Stimulated activated naive B cell treated with anti-CD40 and anti-IgM and Interleukin-4, amounts not matched to agents 10 μg/mL and 1 μg/mL and 100 μg/mL, for 72 hours (primary cell): ENCODE measurements around the gene FIBCD1.
A peak's percentile ranks its signal among the peaks of the same experiment; 100 is the strongest.

Experiments used
- ATAC-seq, 2 donors: fragments of 150-1000 bp; cut with Tn5 transposase; replicated peaks; 2 replicates each; pipeline ENCODE4 v1.10.0; 2021; ENCODE audit warnings: moderate library complexity in 1 of 2
- DNase-seq: peaks from one replicate; pipeline ENCODE4 v3.0.0; 2021
- H3K27ac Mint-ChIP-seq: one replicate; pipeline ENCODE4 v1.8.0; 2022; ENCODE audit warnings: mild to moderate bottlenecking, mixed read lengths
- H3K27me3 Mint-ChIP-seq, 2 donors: one replicate each; pipeline ENCODE4 v1.8.0; 2022; ENCODE audit warnings: mixed read lengths in 2 of 2
- H3K36me3 Mint-ChIP-seq, 2 donors: one replicate each; pipeline ENCODE4 v1.8.0; 2022; ENCODE audit warnings: mixed read lengths in 2 of 2, mild to moderate bottlenecking in 1 of 2
- H3K4me1 Mint-ChIP-seq, 2 donors: one replicate each; pipeline ENCODE4 v1.8.0; 2022; ENCODE audit warnings: mixed read lengths in 2 of 2, mild to moderate bottlenecking in 1 of 2
- H3K4me3 Mint-ChIP-seq, 2 donors: one replicate each; pipeline ENCODE4 v1.8.0; 2022; ENCODE audit warnings: mild to moderate bottlenecking in 2 of 2, mixed read lengths in 2 of 2, moderate library complexity in 1 of 2
- H3K9me3 Mint-ChIP-seq, 2 donors: one replicate each; pipeline ENCODE4 v1.8.0; 2022; ENCODE audit warnings: mixed read lengths in 2 of 2, mild to moderate bottlenecking in 1 of 2

Gene FIBCD1

GRCh38 chr9:130892477-130893304, 46.4 kb downstream of the FIBCD1 start:
- H3K9me3 Mint-ChIP-seq, result no peaks in the 10 kb centered on the region
- H3K27me3 Mint-ChIP-seq, result no peaks in the 10 kb centered on the region

GRCh38 chr9:130891688-130892476, 47.2 kb downstream of the FIBCD1 start:
- Mint-ChIP-seq H3K27ac (no peak overlapping the region), H3K4me1 (peaks cover 6 to 7% of the 10 kb centered on the region in 2 donors), H3K9me3 (no peaks in the 10 kb centered on the region), H3K27me3 (no peaks in the 10 kb centered on the region), H3K36me3 (peaks cover 2 to 28% of the 10 kb centered on the region in 2 donors), H3K4me3 (no peak overlapping the region)
- DNase-seq, result no peak
- ATAC-seq, result no peak

More at GRCh38 chr9:130892477-130893304, 46.4 kb downstream of the FIBCD1 start:
- Mint-ChIP-seq H3K4me1 (peaks cover 6 to 7% of the 10 kb centered on the region in 2 donors), H3K27ac (no peak overlapping the region), H3K36me3 (peaks cover 0 to 20% of the 10 kb centered on the region in 2 donors), H3K4me3 (peak overlapping the region in 1 of 2 donors; percentile 14)
- no peak for DNase-seq
- no peak for ATAC-seq

GRCh38 chr9:130890870-130891687, 48.0 kb downstream of the FIBCD1 start:
- ATAC-seq (no peak), DNase-seq (no peak)
- Mint-ChIP-seq H3K27me3 (no peaks in the 10 kb centered on the region), H3K9me3 (no peaks in the 10 kb centered on the region), H3K36me3 (peaks cover 9 to 36% of the 10 kb centered on the region in 2 donors), H3K4me1 (peaks cover 6 to 7% of the 10 kb centered on the region in 2 donors), H3K27ac (no peak overlapping the region), H3K4me3 (no peak overlapping the region)

- ATAC-seq, result no peak
- no peak overlapping the region for H3K27ac Mint-ChIP-seq
- H3K4me1 Mint-ChIP-seq, result peaks cover 6 to 7% of the 10 kb centered on the region in 2 donors
- H3K4me3 Mint-ChIP-seq, result no peak overlapping the region
- H3K27me3 Mint-ChIP-seq, result no peaks in the 10 kb centered on the region
- H3K9me3 Mint-ChIP-seq, result no peaks in the 10 kb centered on the region
- no peak for DNase-seq
- peaks cover 16 to 46% of the 10 kb centered on the region in 2 donors for H3K36me3 Mint-ChIP-seq
Observed at GRCh38 chr9:130890124-130890523, 48.9 kb downstream of the FIBCD1 start.

- peaks cover 30 to 55% of the 10 kb centered on the region in 2 donors for H3K36me3 Mint-ChIP-seq
- no peak overlapping the region for H3K27ac Mint-ChIP-seq
- no peak for ATAC-seq
- peaks cover under 1 to 2% of the 10 kb centered on the region in 2 donors for H3K4me1 Mint-ChIP-seq
- no peaks in the 10 kb centered on the region for H3K9me3 Mint-ChIP-seq
- H3K4me3 Mint-ChIP-seq, result no peak overlapping the region
- no peaks in the 10 kb centered on the region for H3K27me3 Mint-ChIP-seq
- no peak for DNase-seq
Observed at GRCh38 chr9:130888146-130888885, 50.7 kb downstream of the FIBCD1 start.

DNA sequence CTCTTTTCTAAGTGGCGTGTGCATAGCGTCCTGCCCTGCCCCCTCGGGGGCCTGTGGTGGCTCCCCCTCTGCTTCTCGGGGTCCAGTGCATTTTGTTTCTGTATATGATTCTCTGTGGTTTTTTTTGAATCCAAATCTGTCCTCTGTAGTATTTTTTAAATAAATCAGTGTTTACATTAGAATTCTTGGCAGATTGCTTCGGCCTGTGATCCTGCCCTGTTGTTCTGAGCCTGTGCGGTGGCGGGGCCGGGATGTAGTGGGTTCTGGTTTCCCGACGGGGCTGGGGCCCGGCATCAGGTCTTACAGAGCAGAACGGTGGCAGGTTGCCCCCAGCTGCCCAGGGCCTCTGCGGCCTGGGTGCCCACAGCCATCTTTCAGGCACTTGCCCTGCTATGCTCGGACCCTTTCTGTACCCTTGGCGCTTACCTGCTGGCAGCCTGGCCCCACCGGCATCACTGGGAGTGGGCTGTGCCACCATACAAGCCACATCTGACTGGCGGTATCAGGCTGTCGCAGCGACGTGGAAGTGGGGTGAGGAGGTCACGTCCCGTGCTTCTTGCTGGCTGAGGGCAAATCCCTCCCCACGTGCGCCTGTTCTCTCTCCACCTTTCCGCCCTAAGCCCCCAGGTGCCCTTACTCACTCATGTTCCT, 51.4 kb downstream of the FIBCD1 start:
- Mint-ChIP-seq H3K4me3 (no peak overlapping the region), H3K27ac (no peak overlapping the region), H3K4me1 (no peaks in the 10 kb centered on the region), H3K36me3 (peaks cover 30 to 52% of the 10 kb centered on the region in 2 donors), H3K27me3 (no peaks in the 10 kb centered on the region), H3K9me3 (no peaks in the 10 kb centered on the region)
- DNase-seq, result no peak
- no peak for ATAC-seq

GRCh38 chr9:130886981-130887380, 52.1 kb downstream of the FIBCD1 start:
- Mint-ChIP-seq H3K27ac (peak overlapping the region; percentile 20), H3K27me3 (no peaks in the 10 kb centered on the region), H3K9me3 (no peaks in the 10 kb centered on the region), H3K4me1 (no peaks in the 10 kb centered on the region), H3K36me3 (peaks cover 30 to 54% of the 10 kb centered on the region in 2 donors), H3K4me3 (no peak overlapping the region)
- DNase-seq (no peak), ATAC-seq (no peak)

GRCh38 chr9:130885484-130886375, 53.3 kb downstream of the FIBCD1 start:
- no peaks in the 10 kb centered on the region for H3K9me3 Mint-ChIP-seq
- peak overlapping the region; percentile 67 for H3K27ac Mint-ChIP-seq
- H3K4me1 Mint-ChIP-seq, result no peaks in the 10 kb centered on the region
- H3K27me3 Mint-ChIP-seq, result no peaks in the 10 kb centered on the region
- H3K36me3 Mint-ChIP-seq, result peaks cover 39 to 65% of the 10 kb centered on the region in 2 donors
- no peak for DNase-seq
- H3K4me3 Mint-ChIP-seq, result no peak overlapping the region
- ATAC-seq, result no peak

DNA sequence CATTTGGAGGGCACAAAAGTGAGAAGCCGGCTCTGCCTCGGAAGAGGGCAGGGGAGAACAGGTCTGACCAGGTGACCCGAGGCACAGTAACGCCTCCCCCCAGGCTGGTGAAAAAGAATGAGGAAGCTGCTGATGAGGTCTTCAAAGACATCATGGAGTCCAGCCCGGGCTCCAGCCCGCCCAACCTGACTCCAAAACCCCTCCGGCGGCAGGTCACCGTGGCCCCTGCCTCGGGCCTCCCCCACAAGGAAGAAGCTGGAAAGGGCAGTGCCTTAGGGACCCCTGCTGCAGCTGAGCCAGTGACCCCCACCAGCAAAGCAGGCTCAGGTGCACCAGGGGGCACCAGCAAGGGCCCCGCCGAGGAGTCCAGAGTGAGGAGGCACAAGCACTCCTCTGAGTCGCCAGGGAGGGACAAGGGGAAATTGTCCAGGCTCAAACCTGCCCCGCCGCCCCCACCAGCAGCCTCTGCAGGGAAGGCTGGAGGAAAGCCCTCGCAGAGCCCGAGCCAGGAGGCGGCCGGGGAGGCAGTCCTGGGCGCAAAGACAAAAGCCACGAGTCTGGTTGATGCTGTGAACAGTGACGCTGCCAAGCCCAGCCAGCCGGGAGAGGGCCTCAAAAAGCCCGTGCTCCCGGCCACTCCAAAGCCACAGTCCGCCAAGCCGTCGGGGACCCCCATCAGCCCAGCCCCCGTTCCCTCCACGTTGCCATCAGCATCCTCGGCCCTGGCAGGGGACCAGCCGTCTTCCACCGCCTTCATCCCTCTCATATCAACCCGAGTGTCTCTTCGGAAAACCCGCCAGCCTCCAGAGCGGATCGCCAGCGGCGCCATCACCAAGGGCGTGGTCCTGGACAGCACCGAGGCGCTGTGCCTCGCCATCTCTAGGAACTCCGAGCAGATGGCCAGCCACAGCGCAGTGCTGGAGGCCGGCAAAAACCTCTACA, 54.2 kb downstream of the FIBCD1 start:
- Mint-ChIP-seq H3K4me3 (no peak overlapping the region), H3K9me3 (no peaks in the 10 kb centered on the region), H3K36me3 (peaks cover 43 to 72% of the 10 kb centered on the region in 2 donors), H3K27ac (peak overlapping the region; percentile 39), H3K4me1 (no peaks in the 10 kb centered on the region), H3K27me3 (no peaks in the 10 kb centered on the region)
- no peak for DNase-seq
- no peak for ATAC-seq

GRCh38 chr9:130884111-130884531, 54.9 kb downstream of the FIBCD1 start:
- ATAC-seq (no peak), DNase-seq (no peak)
- Mint-ChIP-seq H3K36me3 (peaks cover 47 to 78% of the 10 kb centered on the region in 2 donors), H3K4me1 (no peaks in the 10 kb centered on the region), H3K9me3 (no peaks in the 10 kb centered on the region), H3K27ac (no peak overlapping the region), H3K4me3 (no peak overlapping the region), H3K27me3 (no peaks in the 10 kb centered on the region)

DNA sequence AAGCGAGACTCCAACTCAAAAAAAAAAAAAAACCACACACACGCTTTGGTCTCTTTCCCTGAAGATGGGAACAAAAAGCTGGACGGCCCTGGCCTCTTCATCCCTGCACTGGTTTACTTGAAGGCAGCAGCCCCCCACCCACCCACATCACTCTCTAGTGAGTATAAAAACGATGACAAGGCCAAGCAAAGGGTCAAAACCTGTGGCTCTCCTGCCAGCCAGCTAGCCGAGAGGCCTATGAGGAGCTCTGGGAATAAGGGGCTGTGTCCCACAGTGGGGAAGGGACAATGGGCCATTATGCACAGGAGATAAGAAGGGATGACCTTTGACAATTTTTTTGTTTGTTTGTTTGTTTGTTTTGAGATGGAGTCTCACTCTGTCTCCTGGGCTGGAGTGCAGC, 55.6 kb downstream of the FIBCD1 start:
- H3K27ac Mint-ChIP-seq, result no peak overlapping the region
- ATAC-seq, result no peak
- H3K4me3 Mint-ChIP-seq, result no peak overlapping the region

More for the DNA sequence above, 55.6 kb downstream of the FIBCD1 start:
- Mint-ChIP-seq H3K4me1 (no peaks in the 10 kb centered on the region), H3K27me3 (no peaks in the 10 kb centered on the region), H3K36me3 (peaks cover 50 to 76% of the 10 kb centered on the region in 2 donors), H3K9me3 (no peaks in the 10 kb centered on the region)
- no peak for DNase-seq
